Transverse colon (tissue), 4 donors: ENCODE results near the gene MMP13.

Experiments
- CTCF ChIP-seq, 5 experiments: fragments of 200-600 bp in 3 of 5; fragments of 450-650 bp in 2 of 5; sonication (generic) in 3 of 5; IDR thresholded peaks; 1 replicate in 2 of 5; 2 replicates in 3 of 5; pipeline ENCODE4 v1.5.1; 2016 to 2017; ENCODE audit warnings: antibody characterized with exemption in 5 of 5, inconsistent platforms in 3 of 5, mild to moderate bottlenecking in 2 of 5, moderate library complexity in 1 of 5
- EP300 ChIP-seq: sonication (generic); formaldehyde crosslinking; IDR thresholded peaks from one replicate; pipeline ENCODE4 v1.6.1; 2017; ENCODE audit warnings: antibody characterized with exemption, low read depth
- POLR2A ChIP-seq: fragments of 450-650 bp; IDR thresholded peaks from one replicate; pipeline ENCODE4 v1.6.1; 2016; ENCODE audit warnings: antibody characterized with exemption, mild to moderate bottlenecking, moderate library complexity
- POLR2AphosphoS5 ChIP-seq, 3 donors: sonication (generic); formaldehyde crosslinking; IDR thresholded peaks; one replicate each; pipeline ENCODE4 v1.6.1; 2016; ENCODE audit warnings: antibody characterized with exemption in 3 of 3

GRCh38 chr11:102971766-102972165 is 16.2 kb upstream of the MMP13 start:
- TF ChIP-seq CTCF (IDR thresholded peaks at IDR 0.05): no peak
- no peak for TF ChIP-seq POLR2A
- no peak for TF ChIP-seq POLR2AphosphoS5 (IDR thresholded peaks at IDR 0.05)
- TF ChIP-seq EP300: no peak
